Endothelial cell of umbilical vein (primary cell): ENCODE results near the gene GANAB. TPM values are rescaled to one million over a fixed set of nuclear protein-coding genes. Genes with fewer than 3 reads are reported as not detected.

Experiments
- BruUV-seq: library from RNA; stranded (reverse); fragments of 400-500 nt; replicated peaks from 2 replicates; lab custom pipeline; 2021; lab: Mats Ljungman, UMichigan
- CTCF ChIA-PET: fragments of 300-600, 350-600 bp; sonication (Branson Sonifier 250); formaldehyde crosslinking; loops from one replicate; lab custom pipeline; 2021; ENCODE audit warnings: antibody characterized with exemption, inconsistent platforms; lab: Charles Lee
- POLR2A ChIA-PET: fragments of 300-600, 350-600 bp; sonication (Branson Sonifier 250); formaldehyde crosslinking; loops from one replicate; lab custom pipeline; 2021; ENCODE audit warnings: antibody characterized with exemption, inconsistent platforms; lab: Charles Lee
- DNase-seq: peaks from one replicate; pipeline ENCODE4 v3.0.0-alpha.2; 2011; ENCODE audit warnings: low read depth, low spot score
- FAIRE-seq: peaks from 2 replicates; lab custom pipeline; 2011; peaks lifted over from hg19 to GRCh38; lab: Jason Lieb, UNC
- H2AFZ ChIP-seq: 2 replicates; pipeline ENCODE4 v1.6.0; 2012; ENCODE audit warnings: low read depth, low read length, control low read depth, inconsistent platforms
- H3K27ac ChIP-seq: 2 replicates; pipeline ENCODE4 v1.5.1; 2011; ENCODE audit warnings: low read depth, mild to moderate bottlenecking, control low read depth, low read length, moderate library complexity; ENCODE audit not compliant: insufficient read depth
- H3K27me3 ChIP-seq, 2 experiments: 2 replicates each; pipeline versions ENCODE4 v1.6.0 to v1.6.1; 2011; ENCODE audit warnings: low read length in 2 of 2, mixed read lengths in 1 of 2; ENCODE audit not compliant: control insufficient read depth in 2 of 2, insufficient read depth in 2 of 2
- H3K36me3 ChIP-seq, 2 experiments: 2 replicates in 1 of 2; 3 replicates in 1 of 2; pipeline ENCODE4 v1.5.1; 2011; ENCODE audit warnings: low read length in 2 of 2, mild to moderate bottlenecking in 1 of 2, moderate library complexity in 1 of 2; ENCODE audit not compliant: control insufficient read depth in 2 of 2, insufficient read depth in 2 of 2; ENCODE audit errors: extremely low read depth in 1 of 2
- H3K4me1 ChIP-seq: 3 replicates; pipeline ENCODE4 v1.5.1; 2011; ENCODE audit warnings: mild to moderate bottlenecking, low read length; ENCODE audit not compliant: control insufficient read depth, insufficient read depth; ENCODE audit errors: extremely low read depth
- H3K4me2 ChIP-seq: 2 replicates; pipeline ENCODE4 v1.6.1; 2011; ENCODE audit warnings: low read length, control low read depth, mixed read lengths; ENCODE audit not compliant: insufficient read depth
- H3K4me3 ChIP-seq, 3 experiments: fragments of 200-600 bp in 1 of 3; sonication (generic), shearing (Covaris generic) in 1 of 3; replicated peaks in 1 of 3; 2 replicates each; pipeline ENCODE4 v1.5.1; 2011 to 2016; ENCODE audit warnings: control low read depth in 3 of 3, low read length in 3 of 3, mild to moderate bottlenecking in 2 of 3, inconsistent platforms in 1 of 3, low read depth in 1 of 3, moderate library complexity in 1 of 3; ENCODE audit not compliant: insufficient read depth in 1 of 3
- H3K79me2 ChIP-seq: 2 replicates; pipeline ENCODE4 v1.6.0; 2012; ENCODE audit warnings: low read length, inconsistent platforms; ENCODE audit not compliant: control insufficient read depth, insufficient read depth
- H3K9ac ChIP-seq: replicated peaks from 2 replicates; pipeline ENCODE3; 2011; ENCODE audit warnings: low read length, control low read depth; ENCODE audit not compliant: insufficient read depth; ENCODE audit errors: extremely low read depth
- H3K9me1 ChIP-seq: replicated peaks from 3 replicates; pipeline ENCODE4 v1.6.0; 2011; ENCODE audit warnings: mild to moderate bottlenecking, low read length; ENCODE audit not compliant: control insufficient read depth, insufficient read depth; ENCODE audit errors: extremely low read depth
- H3K9me3 ChIP-seq: replicated peaks from 2 replicates; pipeline ENCODE4 v1.5.1; 2012; ENCODE audit warnings: low read length, inconsistent platforms; ENCODE audit not compliant: control insufficient read depth, insufficient read depth
- H4K20me1 ChIP-seq: replicated peaks from 2 replicates; pipeline ENCODE3; 2011; ENCODE audit warnings: mild to moderate bottlenecking, low read length; ENCODE audit not compliant: control insufficient read depth, insufficient read depth; ENCODE audit errors: extremely low read depth
- CTCF ChIP-seq, 2 donors: IDR thresholded peaks; 1 replicate in 1 of 2; 2 replicates in 1 of 2; pipeline ENCODE4 v1.5.1; 2011; ENCODE audit warnings: low read length in 2 of 2, mild to moderate bottlenecking in 2 of 2, moderate library complexity in 2 of 2, control low read depth in 1 of 2, inconsistent platforms in 1 of 2, low read depth in 1 of 2; ENCODE audit not compliant: insufficient read depth in 1 of 2; ENCODE audit errors: extremely low read depth in 1 of 2
- EZH2 ChIP-seq: IDR thresholded peaks from 2 replicates; pipeline ENCODE4 v1.6.1; 2012; ENCODE audit warnings: borderline replicate concordance, low read depth, mild to moderate bottlenecking, moderate library complexity, low read length, inconsistent platforms; ENCODE audit not compliant: severe bottlenecking
- FOS ChIP-seq: IDR thresholded peaks from 2 replicates; pipeline ENCODE4 v1.6.1; 2011; ENCODE audit warnings: mild to moderate bottlenecking, low read length, moderate library complexity, borderline replicate concordance; ENCODE audit not compliant: insufficient read depth
- GATA2 ChIP-seq: IDR thresholded peaks from 2 replicates; pipeline ENCODE4 v1.7.0; 2011; ENCODE audit warnings: low read depth, mild to moderate bottlenecking, moderate library complexity, mixed read lengths, low read length; ENCODE audit not compliant: insufficient read length, insufficient read depth
- JUN ChIP-seq: IDR thresholded peaks from 2 replicates; pipeline ENCODE4 v1.6.1; 2011; ENCODE audit warnings: borderline replicate concordance, low read depth; ENCODE audit not compliant: insufficient read length, insufficient read depth
- MAX ChIP-seq: IDR thresholded peaks from 2 replicates; pipeline ENCODE4 v1.6.1; 2011; ENCODE audit not compliant: insufficient read depth, insufficient read length
- MYC ChIP-seq: IDR thresholded peaks from one replicate; pipeline ENCODE4 v1.6.1; 2011; ENCODE audit warnings: mild to moderate bottlenecking, low read depth, low read length
- POLR2A ChIP-seq: IDR thresholded peaks from 2 replicates; pipeline ENCODE4 v1.6.1; 2012; ENCODE audit warnings: low read depth, mild to moderate bottlenecking, control low read depth, low read length
- POLR2AphosphoS5 ChIP-seq: IDR thresholded peaks from 2 replicates; pipeline ENCODE4 v1.6.1; 2012; ENCODE audit warnings: low read depth, mild to moderate bottlenecking, control low read depth, low read length, moderate library complexity; ENCODE audit not compliant: insufficient read depth
- dilution Hi-C: fragments of 300-500 bp; cut with MboI; formaldehyde crosslinking; loops from one replicate; pipeline ENCODE4 v1.15.0; 2019; ENCODE audit warnings: low sequenced_read_pairs; ENCODE audit not compliant: extremely low pct_ligation_motif_present
- intact Hi-C: fragments of 100-400 bp; cut with micrococcal nuclease; formaldehyde crosslinking; loops from one replicate; pipeline ENCODE4 v1.10.0; 2022
- polyA plus RNA-seq, 4 experiments: library from polyadenylated mRNA; depleted of rRNA in 3 of 4; stranded (reverse) in 3 of 4; unstranded in 1 of 4; fragments of >200 nt; gene quantifications; 2 replicates each; pipeline versions ENCODE4 v1.2.1 to v1.2.3, GENCODE V29; 2011 to 2012; ENCODE audit warnings: missing spikeins in 1 of 4
- total RNA-seq: library from RNA; stranded (reverse); gene quantifications from 2 replicates; pipeline ENCODE4 v1.2.3, GENCODE V29; 2021

The GANAB gene
- total and polyA plus RNA-seq, 2 donors (not counting 3 experiments of a cell fraction or from before 2014, with no cell fraction given): 389 to 455 TPM

- BruUV-seq: TSS peak; percentile 91
- dilution Hi-C loops (no loop called here), intact Hi-C loops (loop anchor here (1.0 to 2.0 kb wide), 3 partner anchors 14 to 183 kb away; partner anchors contain the start of genes C11orf98, CSKMT and HNRNPUL2)
- peak within 1 kb of the TSS; percentile 72 for H2AFZ ChIP-seq
- FAIRE-seq (peak; percentile 93), DNase-seq (peak; percentile 89)
- H3K9ac ChIP-seq: peak within 1 kb of the TSS; percentile 85
- H4K20me1 ChIP-seq: no peaks in the 10 kb centered on the region
- CTCF ChIA-PET: interaction anchor here (1.0 to 3.9 kb wide), 3 partner anchors 14 to 24 kb away, joined by 3 to 118 read pairs (median 4); partner anchors contain the start of genes C11orf98, CSKMT and LRRN4CL
- H3K9me1 ChIP-seq: no peaks in the 10 kb centered on the region
- H3K27me3 ChIP-seq: no peaks in the 10 kb centered on the region
- H3K4me1 ChIP-seq: peaks cover 11% of the 10 kb centered on the region
- H3K9me3 ChIP-seq: no peaks in the 10 kb centered on the region
- peaks cover 0 to 17% of the 10 kb centered on the region in 2 experiments for H3K36me3 ChIP-seq
- H3K27ac ChIP-seq: peak within 1 kb of the TSS; percentile 74
- H3K4me2 ChIP-seq: peak within 1 kb of the TSS; percentile 71
- TF ChIP-seq EZH2 (no peak), FOS (no peak), POLR2A (peak; percentile 84), GATA2 (no peak), POLR2AphosphoS5 (peak; percentile 89), JUN (no peak), CTCF (IDR thresholded peaks at IDR 0.05; ENCODE audit: extremely low read depth in 1 of 2, insufficient read depth in 1 of 2, low read depth in 1 of 2, low read length in 2 of 2) (no peak), MAX (peak; percentile 97), MYC (peak; percentile 26)
- peak within 1 kb of the TSS; percentile 76 to 93 (median 79) for H3K4me3 ChIP-seq
- POLR2A ChIA-PET: interaction anchor here (0.6 to 3.2 kb wide), 3 partner anchors 14 to 160 kb away, joined by 3 to 33 read pairs (median 4); partner anchors contain the start of genes C11orf98, CSKMT and WDR74
- H3K79me2 ChIP-seq: peaks cover 16% of the 10 kb centered on the region
Observed at GRCh38 chr11:62678770-62679696, 32.6 kb upstream of the GANAB start, which contains the start of gene UBXN1. Gene UBXN1, minus strand, starts transcription at chr11:62679073. Its CDS starts 150 bp downstream, at chr11:62678923.
